Smooth muscle cell of the coronary artery (primary cell): Measurements from ENCODE around the gene VRTN. TPM values are rescaled to one million over a fixed set of nuclear protein-coding genes. Genes with fewer than 3 reads are reported as not detected.

Source experiments
- total RNA-seq: library from RNA; depleted of rRNA; stranded (reverse); fragments of >200 nt; gene quantifications from 2 replicates; pipeline ENCODE4 v1.2.3, GENCODE V29; 2014; ENCODE audit warnings: low replicate concordance

VRTN gene, protein sequence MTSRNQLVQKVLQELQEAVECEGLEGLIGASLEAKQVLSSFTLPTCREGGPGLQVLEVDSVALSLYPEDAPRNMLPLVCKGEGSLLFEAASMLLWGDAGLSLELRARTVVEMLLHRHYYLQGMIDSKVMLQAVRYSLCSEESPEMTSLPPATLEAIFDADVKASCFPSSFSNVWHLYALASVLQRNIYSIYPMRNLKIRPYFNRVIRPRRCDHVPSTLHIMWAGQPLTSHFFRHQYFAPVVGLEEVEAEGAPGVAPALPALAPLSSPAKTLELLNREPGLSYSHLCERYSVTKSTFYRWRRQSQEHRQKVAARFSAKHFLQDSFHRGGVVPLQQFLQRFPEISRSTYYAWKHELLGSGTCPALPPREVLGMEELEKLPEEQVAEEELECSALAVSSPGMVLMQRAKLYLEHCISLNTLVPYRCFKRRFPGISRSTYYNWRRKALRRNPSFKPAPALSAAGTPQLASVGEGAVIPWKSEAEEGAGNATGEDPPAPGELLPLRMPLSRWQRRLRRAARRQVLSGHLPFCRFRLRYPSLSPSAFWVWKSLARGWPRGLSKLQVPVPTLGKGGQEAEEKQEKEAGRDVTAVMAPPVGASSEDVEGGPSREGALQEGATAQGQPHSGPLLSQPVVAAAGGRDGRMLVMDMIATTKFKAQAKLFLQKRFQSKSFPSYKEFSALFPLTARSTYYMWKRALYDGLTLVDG
- total RNA-seq, result not detected in 2 replicates

GRCh38 chr14:74348241-74348734, at the start of gene VRTN:
Gene VRTN, plus strand, starts transcription at chr14:74348471. Its CDS starts 8,313 bp downstream, at chr14:74356784.

GRCh38 chr14:74302634-74303569, 45.4 kb upstream of the VRTN start, which contains the start of gene ABCD4:
Gene ABCD4, minus strand, starts transcription at chr14:74302934. Its CDS starts 22 bp downstream, at chr14:74302912.

Other genes starting within 250 kb of the VRTN start
- not detected in 2 replicates for gene VSX2, start 109.0 kb upstream of the VRTN start, total RNA-seq
- gene ABCD4, start 45.5 kb upstream of the VRTN start, total RNA-seq, result 20.4 and 27.6 TPM in 2 replicates
- gene SYNDIG1L, start 77.7 kb downstream of the VRTN start, total RNA-seq, result not detected in 2 replicates
- gene NPC2, start 144.8 kb downstream of the VRTN start, total RNA-seq, result 253 and 464 TPM in 2 replicates
- 6.4 and 7.7 TPM in 2 replicates for gene ISCA2, start 145.3 kb downstream of the VRTN start, total RNA-seq